GM19324 (cell line): ENCODE measurements around the gene TBX19.
"Not testable (repeated sequence)": the region's sequence is repeated elsewhere in the genome, so short reads cannot be mapped to it uniquely, and the experiment has no call there.

ENCODE experiments used
- ATAC-seq: cut with Tn5 transposase; IDR thresholded peaks from one replicate; pipeline ENCODE4 v1.9.1; 2021; ENCODE audit warnings: mild to moderate bottlenecking, moderate library complexity; ENCODE audit not compliant: unreplicated experiment, low FRiP score

TBX19 gene

GRCh38 chr1:168348146-168348709 lies 67.6 kb downstream of the TBX19 start:
- ATAC-seq = no peak

DNA sequence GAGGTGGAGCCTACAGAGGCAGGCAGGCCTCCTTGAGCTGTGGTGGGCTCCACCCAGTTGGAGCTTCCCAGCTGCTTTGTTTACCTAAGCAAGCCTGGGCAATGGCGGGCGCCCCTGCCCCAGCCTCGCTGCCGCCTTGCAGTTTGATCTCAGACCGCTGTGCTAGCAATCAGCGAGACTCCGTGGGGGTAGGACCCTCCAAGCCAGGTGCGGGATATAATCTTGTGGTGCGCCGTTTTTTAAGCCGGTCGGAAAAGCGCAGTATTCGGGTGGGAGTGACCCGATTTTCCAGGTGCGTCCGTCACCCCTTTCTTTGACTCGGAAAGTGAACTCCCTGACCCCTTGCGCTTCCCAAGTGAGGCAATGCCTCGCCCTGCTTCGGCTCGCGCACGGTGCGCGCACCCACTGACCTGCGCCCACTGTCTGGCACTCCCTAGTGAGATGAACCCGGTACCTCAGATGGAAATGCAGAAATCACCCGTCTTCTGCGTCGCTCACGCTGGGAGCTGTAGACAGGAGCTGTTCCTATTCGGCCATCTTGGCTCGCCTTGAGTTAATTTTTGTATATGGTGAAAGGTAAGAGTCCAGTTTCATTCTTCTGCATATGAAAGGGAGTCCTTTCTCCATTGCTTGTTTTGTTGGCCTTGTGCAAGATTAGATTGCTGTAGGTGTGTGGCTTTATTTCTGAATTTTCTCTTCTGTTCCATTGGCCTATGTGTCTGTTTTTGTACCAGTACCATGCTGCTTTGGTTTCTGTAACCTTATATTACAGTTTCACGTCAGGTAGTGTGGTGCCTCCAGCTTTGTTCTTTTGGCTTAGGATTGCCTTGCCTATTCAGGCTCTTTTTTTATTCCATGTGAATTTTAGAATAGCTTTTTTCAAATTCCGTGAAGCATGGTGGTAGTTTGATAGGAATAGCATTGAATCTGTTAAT lies 73.9 kb downstream of the TBX19 start:
- ATAC-seq = not testable (repeated sequence)

DNA sequence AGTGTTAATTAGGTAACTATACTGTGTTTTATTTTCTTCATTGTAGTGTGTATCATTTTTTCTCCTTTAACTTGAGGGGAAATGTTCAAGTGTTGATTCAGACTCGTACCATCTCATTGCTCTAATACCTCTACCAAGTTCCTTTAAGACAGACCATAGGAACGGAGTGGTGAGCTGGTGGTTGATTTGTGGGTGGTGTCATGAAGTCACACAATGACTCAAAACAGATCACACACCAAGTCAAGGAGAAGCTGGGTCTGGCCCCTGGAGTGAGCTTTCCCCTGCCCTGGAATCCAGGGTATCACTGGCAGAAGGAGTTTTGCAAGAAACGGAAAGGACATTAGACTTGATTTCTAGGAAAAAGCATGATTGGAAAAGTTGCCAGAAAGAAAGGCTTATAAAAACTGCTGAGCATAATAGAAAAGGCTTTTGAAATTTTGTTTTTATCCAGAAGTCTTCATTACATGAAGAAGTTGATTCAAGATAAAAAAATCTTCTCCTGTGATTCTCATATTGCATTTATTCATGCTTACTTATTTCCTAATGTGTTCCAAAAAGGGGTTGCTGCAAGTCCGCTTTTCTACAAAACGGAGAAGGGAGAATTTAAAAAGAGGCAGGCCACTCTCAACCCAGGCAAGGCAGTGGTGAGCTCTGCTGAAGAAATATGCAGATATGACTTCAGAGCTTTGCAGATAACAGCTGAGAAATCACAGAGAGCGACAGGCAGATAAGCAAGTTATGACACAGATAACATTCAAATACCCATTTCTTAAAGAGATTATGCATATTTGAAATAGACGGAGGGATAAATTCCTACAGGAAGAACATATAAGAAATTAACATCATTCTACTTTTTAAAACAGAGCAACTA lies 79.7 kb downstream of the TBX19 start:
- no peak for ATAC-seq

DNA sequence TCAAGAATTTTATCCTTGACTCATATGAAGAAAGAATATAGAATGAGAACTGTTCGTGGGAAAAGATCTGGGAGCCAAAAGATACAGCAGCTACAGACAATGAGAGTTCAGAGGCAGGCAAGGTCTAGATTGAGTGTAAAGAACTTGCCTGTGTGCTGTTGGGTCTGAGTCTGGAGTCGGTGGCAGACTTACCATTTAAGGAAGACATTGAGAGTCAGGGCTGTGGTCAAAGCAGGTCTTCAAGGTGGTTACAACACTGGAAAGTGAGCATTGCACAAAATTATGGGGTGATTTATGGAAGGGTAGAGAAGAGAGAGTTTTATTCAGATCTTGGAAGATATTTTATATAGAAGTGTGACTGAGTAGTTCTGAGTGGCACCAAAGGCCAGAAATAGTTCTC lies 80.6 kb downstream of the TBX19 start:
- ATAC-seq = no peak

DNA sequence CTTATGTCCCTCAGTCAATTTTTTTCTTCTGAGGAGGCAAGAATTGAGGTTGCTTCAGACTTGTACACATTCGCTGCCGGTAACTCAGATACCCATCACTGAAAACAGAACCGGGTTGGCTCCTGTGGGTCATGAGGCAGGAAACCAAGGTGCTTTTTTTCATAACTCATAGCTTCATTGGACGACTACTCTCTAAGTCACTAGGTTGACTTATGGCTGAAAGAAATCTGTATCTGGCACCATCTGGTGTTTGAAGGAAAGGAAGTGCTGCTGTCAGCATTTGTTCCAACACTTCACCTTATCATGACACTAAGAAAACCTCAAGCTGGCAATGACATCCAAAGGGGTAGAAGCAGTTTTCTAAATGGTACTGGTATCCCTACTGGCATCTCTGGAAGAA lies 82.3 kb downstream of the TBX19 start:
- ATAC-seq = no peak
